GM21515 (cell line): ENCODE measurements around the gene LINC00632.
"Not testable (repeated sequence)": the region's sequence is repeated elsewhere in the genome, so short reads cannot be mapped to it uniquely, and the experiment has no call there.

ENCODE experiments used
- ATAC-seq: cut with Tn5 transposase; IDR thresholded peaks from one replicate; pipeline ENCODE4 v1.9.1; 2021; ENCODE audit not compliant: unreplicated experiment

LINC00632 gene

DNA sequence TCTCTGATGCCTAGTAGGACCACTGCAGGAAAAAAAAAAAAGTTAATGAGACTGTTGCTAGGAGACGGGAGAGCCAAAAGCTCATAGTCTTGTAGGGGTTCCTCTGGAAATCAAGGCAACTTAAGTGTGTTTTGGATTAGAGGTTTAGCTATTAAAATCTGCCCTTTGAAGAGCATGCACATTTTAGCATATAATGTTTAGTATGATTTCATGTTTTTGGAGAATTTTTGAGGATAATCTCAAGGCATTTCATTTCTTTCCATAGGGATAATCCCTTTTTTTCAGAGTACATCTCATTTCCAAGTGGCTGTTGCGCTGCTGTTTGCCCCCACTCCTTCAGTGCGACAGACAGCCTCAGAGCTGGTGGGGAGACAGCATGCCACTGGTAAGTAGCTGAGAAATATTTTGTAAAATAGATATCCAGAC lies at the start of gene LINC00632:
Gene LINC00632 (plus strand): TSS at position 339 of the 426 bp plus-strand sequence.
- no peak for ATAC-seq

DNA sequence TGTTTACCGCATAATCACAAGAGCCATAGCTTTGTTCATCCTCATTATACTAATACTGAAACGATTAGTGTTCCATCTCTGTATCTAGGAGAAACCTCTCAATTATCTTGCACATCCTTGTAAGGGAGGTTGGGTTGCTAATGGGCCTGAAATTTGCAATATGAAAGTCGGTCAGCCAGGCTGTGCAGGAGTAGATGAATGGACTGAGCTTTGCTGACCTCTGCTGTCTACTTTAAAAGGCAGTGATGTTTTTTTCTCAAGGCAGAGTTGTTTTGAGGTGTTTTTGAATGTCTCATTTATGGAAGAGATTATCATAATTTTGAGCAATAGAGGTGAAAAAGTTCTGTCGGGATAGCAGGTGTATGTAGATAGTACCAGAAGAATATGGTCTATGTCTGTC lies 47.9 kb upstream of the LINC00632 start:
- no peak for ATAC-seq

DNA sequence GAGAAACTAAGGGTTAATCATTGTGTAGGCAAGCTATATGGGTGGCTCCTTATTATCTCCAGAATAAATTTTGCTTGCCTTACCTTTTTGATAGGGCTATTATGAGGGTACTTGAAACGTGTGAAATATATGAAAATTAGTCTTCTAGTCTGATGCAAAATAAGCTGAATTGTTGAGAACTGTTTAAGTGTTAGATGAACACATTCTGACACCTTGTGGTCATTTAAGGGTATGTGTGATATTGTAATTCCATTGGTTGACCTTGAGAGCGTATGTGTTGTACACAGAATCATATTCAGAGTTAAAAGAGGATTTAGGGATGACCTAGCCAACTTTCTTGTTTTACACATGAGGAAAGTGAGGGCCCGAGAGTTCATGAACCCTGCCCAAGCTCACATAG lies 44.6 kb upstream of the LINC00632 start:
- ATAC-seq = no peak

DNA sequence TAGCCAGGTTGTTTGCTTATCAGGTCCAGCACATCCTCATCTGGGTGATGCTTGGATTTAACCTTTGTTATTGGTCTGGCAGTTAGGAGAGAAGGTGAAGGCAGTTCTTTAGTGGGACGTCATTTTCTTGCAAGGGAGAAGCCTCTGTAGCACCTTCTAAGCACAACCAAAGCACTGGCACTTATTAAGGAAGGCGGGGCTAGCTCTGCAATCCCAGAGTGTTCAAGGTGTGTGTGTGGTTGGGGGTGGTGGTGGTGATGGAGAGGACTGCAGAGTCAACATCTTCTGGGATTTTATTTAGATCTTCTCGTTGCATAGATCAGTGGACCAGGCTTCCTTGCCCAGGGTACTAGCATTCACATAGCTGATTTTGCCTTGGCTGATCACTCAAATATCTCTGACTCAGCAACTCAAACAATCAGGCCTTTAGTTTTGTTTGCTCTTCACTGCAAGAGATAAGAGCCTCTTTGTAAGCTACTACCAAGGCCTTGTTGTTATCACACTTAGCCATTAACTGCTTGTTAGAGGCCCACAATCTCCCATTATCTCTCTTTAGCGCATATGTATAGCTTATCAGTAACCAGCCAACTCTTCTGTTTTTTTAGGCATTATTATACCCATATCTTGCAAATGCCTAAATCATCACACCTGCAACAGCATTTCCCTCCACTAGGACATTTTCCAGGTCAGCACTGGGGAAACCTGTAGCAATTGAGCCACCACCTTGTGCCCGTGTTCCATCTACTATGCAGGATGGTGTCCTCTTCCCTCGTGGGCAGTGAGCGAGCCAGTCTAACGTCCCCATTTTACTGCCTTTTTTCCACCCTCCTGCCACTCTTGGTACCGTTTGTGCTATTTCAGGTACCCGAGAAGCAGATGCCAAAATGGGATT lies 36.5 kb upstream of the LINC00632 start:
- ATAC-seq = no peak

DNA sequence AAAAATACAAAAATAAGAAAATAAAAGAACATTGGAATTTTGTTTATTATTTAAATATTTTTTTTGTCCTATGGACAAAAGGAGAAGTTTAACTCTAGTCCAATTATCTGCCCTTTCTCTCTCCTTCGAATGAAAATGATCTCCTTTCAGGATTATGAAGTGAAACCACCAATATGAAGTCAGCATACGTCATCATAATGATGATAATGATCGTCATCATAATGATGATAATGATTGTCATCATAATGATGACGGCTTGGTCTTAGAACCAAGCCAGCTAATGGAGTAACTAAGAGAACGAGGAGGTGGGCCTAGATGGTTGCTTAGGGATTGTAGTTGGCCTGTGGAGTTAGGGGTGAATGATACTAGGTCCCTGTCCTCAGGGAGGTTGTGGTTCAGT lies 21.9 kb upstream of the LINC00632 start:
- no peak for ATAC-seq

DNA sequence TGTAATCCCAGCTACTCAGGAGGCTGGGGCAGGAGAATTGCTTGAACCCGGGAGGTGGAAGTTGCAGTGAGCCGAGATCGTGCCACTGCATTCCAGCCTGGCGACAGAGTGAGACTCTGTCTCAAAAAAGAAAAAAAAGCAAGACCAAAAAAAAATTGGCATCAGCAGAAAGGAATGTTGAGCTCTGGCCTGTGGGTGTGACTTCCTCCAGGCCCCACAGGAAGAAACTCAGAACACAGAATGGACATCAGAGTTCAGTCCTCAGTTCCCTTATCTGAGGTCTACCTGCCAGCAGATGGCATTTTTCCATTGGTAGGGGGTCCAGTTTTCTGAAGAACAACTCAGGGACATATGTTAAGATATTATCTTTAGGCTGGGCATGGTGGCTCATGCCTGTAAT lies 18.0 kb upstream of the LINC00632 start:
- not testable (repeated sequence) for ATAC-seq

DNA sequence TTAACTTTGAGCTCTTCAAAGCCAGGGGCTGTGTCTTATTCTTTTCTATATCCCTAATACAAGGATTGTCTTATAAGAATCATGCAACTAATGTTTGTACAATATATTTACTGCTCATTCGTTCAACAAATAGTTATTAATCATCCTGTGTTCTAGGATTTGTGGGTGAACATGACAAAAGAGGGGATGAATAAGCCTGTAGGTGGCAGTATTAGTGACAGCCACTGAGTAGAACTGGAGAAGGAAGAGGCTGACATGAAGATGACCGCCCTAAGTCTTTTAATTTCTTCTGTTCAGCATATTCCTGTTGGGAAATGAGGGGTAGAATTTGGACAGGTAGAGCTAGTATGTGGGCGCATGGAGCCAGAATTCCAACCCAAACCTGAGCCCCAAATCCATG lies 11.9 kb upstream of the LINC00632 start:
- no peak for ATAC-seq

DNA sequence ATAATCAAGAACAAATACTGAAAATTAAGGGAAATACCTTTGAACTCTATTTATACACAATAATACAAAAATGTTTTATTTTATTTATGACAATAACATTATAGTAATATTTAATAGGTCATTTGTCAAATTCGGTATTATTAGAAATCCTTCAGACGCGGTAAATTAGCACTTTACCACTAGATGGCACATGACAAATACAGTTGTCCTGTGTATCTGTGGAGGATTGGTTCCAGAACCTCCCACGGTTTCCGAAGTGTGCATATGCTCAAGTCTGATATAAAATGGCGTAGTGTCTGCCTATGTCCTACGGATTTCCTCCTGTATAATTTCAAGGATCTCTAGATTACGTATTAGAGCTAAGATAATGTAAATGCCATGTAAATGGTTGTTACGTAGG lies 8.1 kb upstream of the LINC00632 start:
- no peak for ATAC-seq

DNA sequence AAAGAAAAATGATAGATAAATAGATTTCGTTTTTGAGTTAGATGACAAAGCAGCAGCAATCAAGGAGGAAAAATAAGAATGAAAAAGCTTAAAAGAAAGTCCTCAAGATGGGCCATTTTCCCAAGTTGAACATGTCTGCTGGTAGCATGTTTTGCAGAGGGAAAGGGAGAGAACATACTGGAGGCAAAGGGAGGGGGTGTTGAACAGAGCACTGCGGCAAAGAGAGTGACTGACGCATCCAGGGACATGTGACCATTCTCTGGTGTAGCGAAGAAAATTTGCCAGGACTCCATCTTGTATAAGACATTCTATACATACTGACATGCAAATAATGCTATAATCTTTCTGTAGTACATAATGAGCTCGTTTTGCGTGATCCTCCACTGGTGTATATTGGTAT lies 1.2 kb downstream of the LINC00632 start:
- ATAC-seq = no peak

DNA sequence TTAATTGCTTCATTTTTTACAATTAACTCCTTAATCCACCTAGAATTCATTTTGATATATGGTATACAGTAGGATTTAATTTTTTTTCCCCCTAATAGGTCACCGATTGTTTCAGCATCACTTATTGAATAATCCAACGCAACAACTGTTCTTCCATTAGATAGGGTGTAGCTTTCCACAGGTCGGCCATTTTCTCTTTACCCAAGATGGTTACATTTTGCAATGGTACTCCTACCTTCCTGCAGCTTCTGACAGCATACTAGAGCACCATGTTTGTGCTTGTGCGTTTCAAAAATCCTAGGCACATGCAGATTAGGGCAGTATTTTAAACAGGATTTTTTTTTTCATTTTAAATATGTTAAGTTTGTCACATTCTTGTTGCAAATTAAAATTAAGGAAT lies 2.3 kb downstream of the LINC00632 start:
- ATAC-seq = no peak

DNA sequence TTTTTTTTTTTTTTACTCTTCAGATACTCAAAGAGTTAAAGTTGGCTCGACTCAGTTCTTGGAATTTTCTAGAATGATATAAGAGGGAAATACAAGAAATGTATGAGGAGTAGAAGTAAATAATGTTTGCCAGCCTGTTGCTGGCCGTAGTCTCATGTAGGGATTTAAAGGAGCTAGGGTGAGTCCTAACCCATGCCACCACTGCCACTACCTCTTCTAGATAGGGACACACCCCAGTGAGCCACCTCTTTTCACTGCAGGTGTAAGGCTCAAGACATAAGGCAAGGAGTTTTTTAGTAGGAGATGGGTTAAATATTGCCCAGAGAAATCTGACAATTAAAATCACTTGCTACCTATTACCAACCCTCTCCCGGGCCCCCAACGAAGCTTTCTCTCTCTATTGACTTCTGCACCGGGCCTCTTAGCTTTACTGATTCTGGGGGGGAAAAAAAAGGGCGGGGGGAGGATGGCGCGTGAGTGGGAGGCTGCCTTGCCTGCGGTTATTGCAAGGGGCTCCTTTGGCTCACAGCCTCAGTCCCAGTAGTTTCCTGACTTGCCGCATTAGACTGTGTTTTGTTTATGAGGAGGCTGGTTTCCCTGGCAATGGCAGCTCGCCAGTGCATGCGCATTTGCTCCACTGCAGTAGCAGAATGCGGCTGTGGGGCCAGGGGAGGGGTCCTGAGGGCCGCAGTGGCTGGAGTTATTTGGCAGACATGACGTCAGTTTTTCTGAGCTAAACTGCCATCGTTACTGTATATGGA lies 3.0 kb downstream of the LINC00632 start:
- ATAC-seq = no peak

DNA sequence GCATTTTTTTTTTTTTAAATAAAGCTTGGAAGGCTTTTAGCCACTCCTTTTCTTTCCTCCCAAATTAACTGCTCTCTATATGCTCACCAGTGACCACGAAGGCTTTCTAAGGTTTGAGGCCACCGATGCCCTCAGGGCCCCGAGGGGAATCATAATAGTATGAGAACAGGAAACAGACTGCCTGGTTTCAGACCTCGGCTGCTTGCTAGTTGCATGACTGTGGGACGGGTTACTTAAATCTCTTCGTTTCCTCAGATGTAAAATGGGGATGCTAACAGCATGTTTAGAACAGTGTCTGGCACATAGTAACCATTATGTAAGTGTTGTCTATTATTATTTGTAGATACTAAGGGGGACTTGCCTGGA lies 3.6 kb downstream of the LINC00632 start:
- ATAC-seq = no peak

DNA sequence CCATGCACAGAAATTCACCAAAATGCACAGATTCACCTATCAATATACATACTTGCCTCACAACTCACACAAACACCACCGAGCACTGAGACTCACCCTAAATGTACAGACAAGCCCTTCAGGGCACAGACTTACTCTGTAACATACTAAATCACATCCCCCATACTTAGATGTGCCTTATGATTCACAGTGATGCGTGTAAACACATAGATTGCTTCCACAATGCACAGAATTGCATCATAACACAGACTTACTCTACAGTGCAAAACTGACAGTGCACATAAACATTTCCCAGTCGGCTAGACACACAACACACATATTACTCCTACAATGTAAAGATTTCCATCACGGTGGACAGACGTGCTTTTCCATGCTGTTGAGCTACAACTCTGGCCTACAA lies 6.2 kb downstream of the LINC00632 start:
- no peak for ATAC-seq

DNA sequence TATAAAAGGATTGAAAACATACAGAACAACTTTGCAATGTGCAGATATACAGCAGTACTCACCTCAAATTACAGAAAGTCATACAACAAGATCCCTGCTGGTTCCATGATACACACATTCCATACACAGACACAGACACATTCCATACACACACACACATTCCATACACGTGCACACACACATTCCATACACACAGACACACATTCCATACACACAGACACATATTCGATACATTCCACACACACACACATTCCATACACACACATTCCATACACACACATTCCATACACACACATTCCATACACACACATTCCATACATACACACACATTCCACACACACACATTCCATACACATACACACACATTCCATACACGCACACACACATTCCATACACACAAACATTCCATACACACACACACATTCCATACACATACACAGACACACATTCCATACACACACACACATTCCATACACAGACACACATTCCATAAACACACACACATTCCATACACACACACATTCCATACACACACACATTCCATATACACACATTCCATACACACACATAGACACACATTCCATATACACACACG lies 13.7 kb downstream of the LINC00632 start:
- no peak for ATAC-seq

DNA sequence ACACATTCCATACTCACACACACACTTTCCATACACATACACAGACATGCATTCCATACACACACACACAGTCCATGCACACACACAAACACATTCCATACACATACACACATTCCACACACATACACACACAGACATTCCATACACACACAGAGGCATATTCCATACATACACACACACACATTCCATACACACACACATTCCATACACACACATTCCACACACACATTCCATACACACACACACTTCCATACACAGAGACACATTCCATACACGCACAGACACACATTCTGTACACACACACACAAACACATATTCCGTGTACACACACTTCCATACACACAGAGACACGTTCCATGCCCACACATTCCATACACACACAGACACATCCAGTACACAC lies 14.8 kb downstream of the LINC00632 start:
- ATAC-seq = no peak

DNA sequence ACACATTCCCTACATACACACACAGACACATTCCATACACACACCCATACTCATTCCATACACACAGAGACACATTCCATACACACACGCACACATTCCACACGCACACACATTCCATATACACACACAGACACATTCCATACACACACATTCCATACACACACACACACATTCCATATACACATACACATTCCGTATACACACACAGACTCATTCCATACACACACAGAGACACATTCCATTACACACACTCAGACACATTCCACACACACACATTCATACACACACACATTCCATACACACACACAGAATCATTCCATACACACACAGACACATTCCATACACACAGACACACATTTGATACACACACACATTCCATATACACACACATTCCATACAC lies 15.2 kb downstream of the LINC00632 start:
- ATAC-seq = no peak

DNA sequence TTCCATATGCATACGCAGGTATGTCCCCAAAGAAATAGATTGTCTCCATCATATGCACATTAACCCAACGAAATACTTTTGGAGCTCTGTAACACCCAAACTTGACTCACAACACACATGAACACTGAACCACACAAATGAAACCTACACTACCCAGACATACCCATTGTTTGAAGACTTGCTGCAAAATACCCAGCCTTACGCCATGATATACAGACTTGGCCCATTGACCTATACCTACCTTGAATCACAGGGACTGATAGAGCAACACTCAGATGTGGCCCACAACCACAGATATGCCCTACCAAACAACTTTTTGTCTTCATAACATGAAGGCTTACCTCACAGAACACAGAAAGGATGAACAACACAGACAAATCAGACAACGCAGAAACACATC lies 15.9 kb downstream of the LINC00632 start:
- no peak for ATAC-seq

DNA sequence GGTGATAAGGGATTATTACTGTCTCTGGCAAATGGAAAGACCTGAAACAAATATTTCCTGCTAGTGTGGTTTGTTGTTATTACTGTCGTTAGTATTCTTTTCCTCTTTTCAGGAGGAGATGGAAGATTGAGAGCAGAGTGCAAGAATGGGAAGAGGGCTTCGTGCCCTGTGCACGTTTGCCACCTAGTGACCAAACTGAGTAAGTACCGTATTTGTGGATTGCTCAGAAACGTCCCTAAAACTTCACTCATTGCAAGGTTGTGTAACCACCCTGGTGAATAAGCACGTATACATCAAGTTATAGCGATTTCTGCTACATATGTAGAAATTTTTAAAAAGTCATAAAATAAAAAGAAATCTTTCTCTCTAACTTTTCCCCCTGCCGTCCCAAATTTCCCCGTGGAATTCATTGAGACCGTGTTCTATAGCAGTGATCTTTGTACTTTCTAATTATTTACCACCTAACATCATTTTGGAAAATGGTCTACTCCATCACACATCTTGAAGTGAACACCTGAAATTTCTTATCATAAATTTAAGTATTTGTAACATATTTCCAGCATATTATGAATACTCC lies 24.3 kb downstream of the LINC00632 start:
- no peak for ATAC-seq

DNA sequence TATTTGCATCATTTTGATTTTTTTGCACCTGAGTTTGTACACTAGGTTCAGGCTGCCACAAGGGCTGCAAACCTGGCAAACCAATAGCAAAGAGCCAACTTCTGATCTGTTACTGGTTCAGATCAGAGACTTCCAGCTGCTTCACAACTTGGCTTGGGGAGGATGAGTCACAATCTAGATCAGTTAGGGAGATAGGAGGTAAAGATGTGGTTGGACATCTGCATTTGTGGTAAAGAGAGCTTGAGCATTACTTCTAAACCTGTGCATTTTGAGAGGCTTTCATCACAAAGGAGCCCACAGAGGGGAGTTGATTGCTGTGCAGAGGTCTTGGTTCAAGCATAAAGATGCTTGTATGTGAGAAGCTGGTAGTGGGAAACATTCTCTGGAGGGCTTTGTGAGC lies 34.5 kb downstream of the LINC00632 start:
- ATAC-seq = no peak

DNA sequence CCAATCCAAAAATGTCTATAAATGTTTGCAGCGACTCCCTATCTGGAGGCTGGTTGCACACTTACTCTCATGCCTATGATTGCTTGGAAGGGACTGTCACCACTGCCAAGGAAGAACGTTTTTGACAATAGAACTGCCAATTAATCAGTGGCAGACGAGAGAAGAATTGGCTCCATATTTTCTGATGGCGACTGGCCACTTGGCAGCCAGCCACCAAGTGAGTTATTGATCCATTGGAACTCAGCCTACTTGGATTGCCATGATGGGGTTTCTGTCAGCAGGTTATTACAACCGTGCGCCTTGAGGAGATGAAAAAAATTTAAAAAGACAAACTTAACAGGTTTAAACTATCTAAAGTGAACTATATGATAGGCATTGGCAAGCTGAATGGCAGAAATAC lies 47.4 kb downstream of the LINC00632 start:
- no peak for ATAC-seq

DNA sequence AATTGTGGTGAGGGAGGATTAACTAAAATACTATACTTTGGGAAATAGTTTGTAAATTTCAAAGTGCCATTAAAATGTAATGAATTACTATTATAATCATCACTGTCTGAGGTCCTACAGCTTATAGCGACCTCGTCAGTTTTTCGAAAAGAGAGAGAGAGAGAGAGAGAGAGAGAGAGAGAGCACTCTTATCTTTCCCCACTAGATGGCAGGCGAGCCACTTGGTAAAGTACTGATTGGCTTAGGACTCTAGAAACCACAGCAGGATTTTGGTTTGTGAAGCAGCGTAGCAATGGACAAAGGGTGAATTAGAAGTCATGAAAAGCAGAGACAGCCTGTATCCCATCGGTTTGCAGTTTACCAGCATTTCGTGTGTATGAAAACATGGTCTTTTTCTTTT lies 52.5 kb downstream of the LINC00632 start:
- ATAC-seq = no peak
